Body of pancreas (tissue), 4 donors: ENCODE data around the gene LDHB.

Experiments
- POLR2A ChIP-seq, 3 donors: fragments of 450-650 bp; IDR thresholded peaks; one replicate each; pipeline ENCODE4 v1.6.1; 2016; ENCODE audit warnings: antibody characterized with exemption in 3 of 3, mild to moderate bottlenecking in 2 of 3
- TF ChIP-seq, protein P1 (sequence below), 7 experiments: fragments of 450-650 bp in 4 of 7; fragments of 200-600 bp in 3 of 7; sonication (generic) in 3 of 7; IDR thresholded peaks; one replicate each; pipeline ENCODE4 v1.5.1; 2016 to 2019; ENCODE audit warnings: antibody characterized with exemption in 7 of 7

DNA sequence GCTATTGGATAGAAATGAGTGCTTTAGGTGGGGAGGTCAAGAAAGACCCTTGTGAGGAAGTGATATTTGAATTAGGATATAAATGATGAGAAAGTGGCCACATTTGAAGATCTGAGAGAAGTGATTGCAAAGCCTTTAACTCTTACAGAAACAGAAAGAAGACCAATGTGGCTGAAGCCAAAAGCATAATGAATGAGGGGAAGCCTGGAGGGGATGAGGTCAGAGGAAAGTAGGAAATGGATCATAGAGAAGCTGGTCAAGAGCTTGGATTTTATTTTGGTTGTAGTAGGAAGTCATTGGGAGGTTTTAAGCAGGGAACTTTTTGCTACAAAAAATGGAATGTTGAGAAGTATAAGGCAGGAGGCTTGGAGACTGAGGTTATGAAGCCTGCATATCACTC lies 49.4 kb downstream of the LDHB start:
- no peak for TF ChIP-seq POLR2A (IDR thresholded peaks at IDR 0.05)
- TF ChIP-seq, protein P1, sequence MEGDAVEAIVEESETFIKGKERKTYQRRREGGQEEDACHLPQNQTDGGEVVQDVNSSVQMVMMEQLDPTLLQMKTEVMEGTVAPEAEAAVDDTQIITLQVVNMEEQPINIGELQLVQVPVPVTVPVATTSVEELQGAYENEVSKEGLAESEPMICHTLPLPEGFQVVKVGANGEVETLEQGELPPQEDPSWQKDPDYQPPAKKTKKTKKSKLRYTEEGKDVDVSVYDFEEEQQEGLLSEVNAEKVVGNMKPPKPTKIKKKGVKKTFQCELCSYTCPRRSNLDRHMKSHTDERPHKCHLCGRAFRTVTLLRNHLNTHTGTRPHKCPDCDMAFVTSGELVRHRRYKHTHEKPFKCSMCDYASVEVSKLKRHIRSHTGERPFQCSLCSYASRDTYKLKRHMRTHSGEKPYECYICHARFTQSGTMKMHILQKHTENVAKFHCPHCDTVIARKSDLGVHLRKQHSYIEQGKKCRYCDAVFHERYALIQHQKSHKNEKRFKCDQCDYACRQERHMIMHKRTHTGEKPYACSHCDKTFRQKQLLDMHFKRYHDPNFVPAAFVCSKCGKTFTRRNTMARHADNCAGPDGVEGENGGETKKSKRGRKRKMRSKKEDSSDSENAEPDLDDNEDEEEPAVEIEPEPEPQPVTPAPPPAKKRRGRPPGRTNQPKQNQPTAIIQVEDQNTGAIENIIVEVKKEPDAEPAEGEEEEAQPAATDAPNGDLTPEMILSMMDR (IDR thresholded peaks at IDR 0.05) = no peak
